GM10847 (cell line): ENCODE results near the gene DAGLA.

ENCODE experiments used
- POLR2A ChIP-seq: IDR thresholded peaks from 2 replicates; pipeline ENCODE4 v1.6.1; 2011; ENCODE audit not compliant: insufficient read length; ENCODE audit errors: extremely low read depth

The DAGLA gene

DNA sequence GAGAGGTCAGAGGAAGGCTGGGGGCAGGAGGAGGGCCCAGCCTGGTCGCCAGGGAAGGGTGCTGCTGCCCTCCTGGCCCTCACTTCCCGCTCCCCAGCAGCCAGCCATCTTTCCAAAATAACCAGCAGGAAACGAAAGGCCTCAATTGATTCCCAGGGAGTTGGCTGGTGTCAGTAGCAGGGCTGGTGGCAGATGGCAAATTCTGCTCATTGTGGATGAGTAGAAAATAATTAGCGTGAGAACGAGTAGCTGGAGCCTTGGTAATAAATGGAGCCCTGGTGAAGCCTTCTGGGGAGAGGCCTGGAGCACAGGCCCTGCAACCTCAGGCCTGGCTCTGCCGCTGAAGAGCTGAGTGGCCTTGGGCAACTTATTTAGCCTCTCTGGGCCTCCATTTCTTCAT, 31.3 kb downstream of the DAGLA start:
- no peak for TF ChIP-seq POLR2A

DNA sequence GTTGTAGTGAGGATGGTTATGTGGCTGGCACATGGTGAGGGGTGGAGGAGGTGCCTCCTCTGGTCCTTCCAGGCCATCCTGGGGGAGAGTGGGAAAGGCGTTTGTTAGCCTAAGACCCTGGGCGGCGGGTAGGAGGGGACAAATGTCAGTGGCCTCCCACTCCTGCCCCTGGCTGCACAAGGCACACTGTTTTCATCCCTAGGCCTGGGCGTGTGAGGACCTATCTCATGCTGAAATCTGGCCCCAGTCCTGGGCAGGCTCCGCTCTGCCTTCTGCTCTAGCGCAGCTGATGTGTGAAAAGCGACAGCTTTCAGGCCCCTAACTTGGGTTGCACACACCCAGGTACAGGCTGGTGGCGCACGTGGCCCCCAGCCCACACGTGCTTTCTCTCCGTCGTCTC, 32.1 kb downstream of the DAGLA start:
- no peak for TF ChIP-seq POLR2A

DNA sequence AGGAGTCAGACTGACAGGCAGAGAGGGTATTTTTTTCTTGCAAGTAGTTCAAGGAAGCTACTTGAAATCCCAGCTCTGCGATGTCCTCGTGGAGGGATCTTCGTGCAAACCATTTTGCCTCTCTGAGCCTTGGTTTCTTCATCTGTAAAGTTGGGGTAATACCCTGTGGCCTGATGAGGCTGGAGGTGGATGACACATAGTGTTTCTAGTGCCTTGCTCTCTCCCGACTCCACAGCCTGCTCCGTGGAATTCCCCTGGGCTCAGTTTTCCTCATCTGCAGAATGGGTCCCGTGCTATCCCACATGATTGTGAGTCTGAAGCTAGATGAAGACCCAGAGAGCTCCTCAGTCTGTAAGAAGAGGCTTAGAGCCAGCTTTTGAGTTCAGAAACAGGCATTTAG, 32.7 kb downstream of the DAGLA start:
- TF ChIP-seq POLR2A = no peak

DNA sequence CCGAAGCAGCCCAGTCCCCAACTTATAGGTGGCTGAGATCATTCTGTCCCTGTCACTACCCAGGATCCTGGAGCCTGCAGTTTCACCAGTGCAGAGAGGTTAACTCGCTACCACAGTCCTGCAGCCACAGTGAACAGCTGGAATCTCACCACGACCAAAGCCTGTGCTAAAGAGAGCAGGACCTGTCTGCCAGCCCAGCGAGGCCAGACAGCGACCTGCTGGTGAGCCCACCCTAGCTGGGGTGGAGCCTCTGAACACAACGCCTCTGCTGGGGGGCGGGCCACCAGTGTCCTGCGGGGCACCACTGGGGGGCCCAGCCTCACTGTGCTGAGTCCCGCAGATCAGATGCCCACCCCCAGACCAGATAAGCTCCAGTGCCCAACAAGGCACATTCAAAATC, 33.3 kb downstream of the DAGLA start:
- TF ChIP-seq POLR2A = no peak

DNA sequence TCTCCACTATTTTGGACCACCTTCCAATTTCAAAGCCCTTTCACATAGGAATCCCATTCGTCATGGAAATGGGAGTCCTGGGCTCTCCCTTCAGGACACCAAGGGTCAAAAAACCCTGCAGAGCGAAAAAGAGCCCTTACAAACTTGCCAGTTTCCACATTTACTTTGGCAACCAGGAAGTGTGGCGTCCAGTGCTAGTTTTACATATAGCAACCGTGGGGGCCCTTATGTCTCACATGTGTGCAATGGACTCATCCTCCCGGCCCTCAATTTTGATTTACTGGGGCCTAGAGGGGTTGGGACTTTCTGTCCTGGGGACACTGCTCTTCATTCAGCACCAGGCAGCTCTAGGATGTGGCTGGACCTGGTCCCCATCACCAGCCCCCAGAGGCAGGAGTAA, 33.7 kb downstream of the DAGLA start:
- TF ChIP-seq POLR2A = no peak

DNA sequence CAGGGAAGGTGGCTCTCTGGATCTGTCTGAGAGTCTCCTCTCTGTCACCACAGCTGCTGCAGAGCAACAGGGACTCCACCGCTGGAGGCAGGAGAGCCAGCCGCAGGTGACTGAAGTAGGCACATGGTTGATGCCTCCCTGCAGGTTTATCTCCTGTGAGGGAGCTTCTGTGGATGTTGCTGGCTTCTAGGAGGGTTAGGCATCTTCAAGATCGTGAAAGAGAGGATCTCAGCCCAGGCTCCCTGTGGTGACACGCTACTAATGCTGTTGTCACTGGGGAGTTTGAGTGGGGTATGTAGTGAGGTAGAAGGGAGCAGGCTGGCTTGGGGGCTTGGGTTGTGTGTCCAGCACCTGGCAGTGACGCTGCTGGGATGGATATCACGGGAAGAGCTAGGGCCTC, 34.1 kb downstream of the DAGLA start:
- no peak for TF ChIP-seq POLR2A

DNA sequence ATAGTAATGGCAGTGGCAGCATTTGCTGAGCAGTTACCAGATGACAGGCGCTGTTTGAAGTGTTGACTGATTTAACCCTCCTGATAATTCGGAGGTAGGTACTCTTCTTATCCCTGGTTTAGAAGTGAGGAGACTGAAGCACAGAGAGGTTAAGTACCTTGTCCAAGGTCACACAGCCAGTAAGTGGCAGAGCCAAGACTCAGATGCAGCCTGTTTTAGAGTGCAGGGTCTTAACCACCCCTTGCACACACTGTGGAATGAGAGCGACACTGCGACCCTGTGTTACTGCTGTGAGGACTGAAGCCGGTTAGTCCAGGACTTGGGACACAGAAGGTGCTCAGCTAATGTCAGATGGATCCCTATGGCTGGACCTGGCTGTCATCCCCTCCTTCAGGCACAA, 34.7 kb downstream of the DAGLA start:
- TF ChIP-seq POLR2A = no peak

DNA sequence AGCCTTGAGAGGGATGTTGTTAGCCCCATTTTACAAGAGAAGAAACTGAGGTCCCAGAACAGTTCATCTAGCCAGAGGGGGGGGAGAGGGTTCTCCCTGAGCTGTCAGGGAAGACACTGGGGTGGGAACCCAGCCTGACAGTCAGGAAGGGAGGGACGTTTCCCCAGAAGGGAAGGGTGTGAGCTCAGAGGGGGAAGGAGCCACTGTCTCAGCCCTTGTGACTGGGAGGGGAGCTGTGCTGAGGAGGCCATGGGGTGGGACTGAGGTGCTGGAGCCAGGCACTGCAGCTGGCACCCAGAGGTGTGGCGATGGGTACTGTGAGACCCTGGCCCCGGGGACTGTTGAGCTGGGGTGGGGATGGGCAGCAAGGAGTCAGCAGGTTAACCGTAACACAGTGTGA, 35.7 kb downstream of the DAGLA start:
- TF ChIP-seq POLR2A = no peak

DNA sequence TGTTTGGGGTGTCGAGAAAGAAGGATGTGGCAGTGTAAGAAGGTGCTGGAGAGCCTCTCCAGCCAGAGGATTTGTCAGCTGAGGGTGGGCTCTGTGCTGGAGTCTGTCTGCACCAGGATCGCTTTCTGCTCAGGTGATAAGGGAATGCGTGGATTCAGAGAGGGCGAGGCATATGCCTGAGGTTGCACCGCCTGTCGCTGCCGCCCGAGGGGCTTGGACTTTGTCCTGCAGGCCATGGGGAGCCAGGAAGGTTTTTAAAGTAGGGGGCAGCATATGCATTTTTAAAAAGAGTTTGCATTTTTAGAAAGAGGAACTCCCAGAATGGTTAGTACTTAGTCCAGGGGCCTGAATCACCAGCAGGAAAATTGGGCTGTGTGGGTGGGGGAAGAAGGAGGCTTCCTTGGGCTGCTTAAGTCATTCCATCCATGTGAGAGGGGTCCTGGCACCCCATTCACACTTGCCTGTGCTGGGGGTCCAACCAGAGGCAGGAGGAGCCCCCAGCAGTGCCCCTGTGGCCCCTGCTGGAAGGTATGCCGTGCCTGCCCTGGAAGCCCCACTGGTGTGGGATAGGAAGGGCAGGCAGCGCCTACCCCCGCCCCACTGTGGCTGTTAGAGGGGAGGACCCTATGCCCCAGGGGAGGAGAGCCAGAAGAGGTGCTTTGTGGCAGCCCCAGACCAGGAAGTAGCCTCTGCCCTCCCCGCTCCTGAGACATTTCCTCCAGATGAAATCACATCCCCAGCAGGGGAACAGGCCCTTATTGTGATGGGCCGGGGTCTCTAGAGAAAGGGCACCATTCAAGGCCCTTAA, 36.5 kb downstream of the DAGLA start:
- no peak for TF ChIP-seq POLR2A

DNA sequence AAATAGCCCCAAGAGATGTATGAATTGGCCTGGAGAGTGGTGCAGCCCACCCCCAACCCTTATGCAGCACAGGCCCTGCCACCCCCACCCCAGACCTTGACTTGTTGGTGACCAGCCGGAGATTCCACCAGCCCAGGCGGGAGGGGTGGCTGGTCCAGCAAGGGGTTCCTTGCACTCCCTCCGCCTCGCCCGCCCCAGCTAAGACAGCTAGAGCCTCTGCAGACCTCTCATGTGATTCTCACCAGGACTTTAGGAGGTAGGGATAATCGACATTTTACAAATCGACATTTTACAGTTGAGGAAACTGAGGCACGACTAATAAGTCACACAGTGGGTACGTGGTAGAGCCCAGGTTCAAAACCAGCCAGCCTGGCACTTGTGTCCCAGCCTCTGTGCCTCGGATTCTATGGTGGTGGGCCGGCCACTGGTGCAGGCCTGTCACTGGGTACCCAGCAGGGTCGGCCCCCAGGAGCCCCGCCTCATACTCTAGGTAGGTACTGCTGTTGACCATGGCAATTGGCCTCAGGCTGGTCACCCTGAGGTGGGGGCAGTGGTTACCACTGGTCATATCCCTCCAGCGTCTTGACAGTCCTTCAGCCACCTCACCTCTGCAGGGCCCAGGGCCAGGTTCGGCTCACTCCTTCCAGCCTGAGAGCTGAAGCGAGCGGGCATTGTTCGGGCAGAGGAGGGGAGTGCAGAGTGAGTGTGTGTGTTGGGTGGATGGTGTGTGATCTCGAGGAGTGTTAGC, 37.3 kb downstream of the DAGLA start:
- TF ChIP-seq POLR2A = no peak

DNA sequence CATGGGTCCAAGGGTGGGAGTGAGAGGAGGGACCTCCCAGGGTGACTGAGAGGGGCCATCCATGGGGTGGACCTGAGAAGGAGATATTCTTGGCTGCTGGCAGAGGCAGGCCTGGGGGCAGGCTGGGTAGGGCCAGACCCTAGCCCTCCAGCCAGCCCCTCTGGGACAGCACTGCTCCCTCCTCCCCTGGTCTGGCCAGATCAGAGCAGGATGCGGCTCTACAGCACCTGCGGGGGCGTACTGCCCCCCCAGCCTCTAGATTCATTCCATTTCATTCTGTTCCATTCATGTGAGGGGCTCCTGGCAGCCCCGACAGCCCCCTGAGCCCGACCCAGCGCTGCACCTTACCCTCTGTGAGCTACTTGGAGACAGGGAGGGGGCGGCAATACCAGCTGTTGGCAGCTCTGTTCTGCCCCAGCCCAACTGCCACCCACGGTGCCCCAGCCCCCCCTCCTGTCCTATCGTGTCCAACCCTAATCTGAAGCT, 37.9 kb downstream of the DAGLA start:
- TF ChIP-seq POLR2A = no peak

DNA sequence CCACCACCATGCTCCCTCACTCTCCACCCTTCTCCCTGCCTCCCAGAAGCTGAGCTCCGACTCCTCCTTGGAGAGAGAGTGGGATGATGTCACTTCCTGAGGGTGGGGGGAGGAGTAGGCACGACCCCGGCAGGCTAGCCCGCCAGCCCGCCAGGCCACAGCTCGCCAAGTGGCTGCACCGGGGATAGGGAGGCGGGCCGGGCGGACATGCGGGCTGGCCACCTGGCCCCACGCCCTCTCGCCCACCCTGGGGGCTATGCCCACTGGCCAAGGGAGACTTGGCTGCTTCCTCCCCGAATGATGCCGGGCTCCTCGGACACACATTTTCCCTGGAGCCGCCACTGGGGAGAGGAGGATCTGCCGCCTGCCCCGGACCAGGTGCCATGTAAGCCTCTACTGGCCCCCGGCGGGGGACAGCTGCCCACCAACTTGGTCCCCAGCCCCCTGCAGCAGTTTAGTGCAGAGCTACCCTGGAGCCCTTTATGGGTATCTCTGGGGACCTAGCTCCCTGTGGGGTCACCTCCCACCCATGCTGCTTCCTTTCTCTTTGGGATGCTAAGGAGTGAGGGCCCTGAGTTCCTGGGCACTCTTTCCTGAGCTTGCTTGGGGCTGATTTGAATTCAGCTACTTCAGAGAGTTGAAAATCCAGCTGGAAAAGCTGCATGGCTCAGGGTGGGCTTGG, 38.6 kb downstream of the DAGLA start:
- TF ChIP-seq POLR2A = no peak

DNA sequence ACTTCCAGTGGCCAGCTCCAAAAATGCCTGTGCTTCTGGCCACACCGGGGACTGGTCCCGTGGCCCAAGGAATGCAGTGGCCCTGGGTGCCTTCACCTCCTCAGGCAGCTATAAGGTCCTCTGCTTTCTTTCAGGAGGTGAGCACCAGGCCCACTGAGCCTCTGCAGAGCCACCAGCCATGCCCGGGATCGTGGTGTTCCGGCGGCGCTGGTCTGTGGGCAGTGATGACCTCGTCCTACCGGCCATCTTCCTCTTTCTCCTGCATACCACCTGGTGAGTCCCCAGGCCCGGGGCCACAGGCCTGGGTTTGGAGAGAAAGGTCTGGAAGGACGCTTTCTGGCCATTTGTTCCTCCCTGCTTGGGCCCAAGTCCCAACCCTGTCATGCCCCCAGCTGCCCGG, 39.8 kb downstream of the DAGLA start:
- TF ChIP-seq POLR2A = no peak

DNA sequence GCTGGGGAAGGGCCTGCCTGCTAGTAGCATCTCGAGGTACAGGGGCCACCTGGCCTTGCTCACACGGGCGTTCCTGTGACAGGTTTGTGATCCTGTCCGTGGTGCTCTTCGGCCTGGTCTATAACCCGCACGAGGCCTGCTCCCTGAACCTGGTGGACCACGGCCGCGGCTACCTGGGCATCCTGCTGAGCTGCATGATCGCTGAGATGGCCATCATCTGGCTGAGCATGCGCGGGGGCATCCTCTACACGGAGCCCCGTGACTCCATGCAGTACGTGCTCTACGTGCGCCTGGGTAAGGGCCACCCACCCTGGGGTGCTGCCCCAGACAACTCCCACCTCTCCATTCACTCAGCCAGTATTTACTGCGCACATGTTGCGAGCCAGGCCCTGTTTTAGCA, 40.4 kb downstream of the DAGLA start:
- no peak for TF ChIP-seq POLR2A

DNA sequence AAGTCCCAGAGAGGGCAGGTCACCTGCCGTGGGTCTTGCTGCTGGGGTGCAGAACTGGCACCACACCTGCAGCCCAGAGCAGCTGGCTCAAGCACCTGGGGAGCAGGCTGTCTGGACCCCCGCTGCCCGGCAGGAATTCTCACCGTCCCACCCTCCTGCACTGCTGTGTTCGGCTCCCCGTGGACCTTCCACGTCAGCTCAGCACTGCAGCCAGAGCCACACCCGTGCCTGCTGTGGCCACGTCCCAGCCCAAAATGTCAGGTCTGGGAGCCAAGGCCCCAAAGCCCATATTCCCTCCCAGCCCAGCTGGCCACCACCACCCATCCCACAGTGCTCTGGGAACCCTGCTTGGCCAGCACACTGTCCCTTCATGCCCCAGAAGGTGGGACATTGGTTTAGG, 44.2 kb downstream of the DAGLA start:
- TF ChIP-seq POLR2A = no peak

DNA sequence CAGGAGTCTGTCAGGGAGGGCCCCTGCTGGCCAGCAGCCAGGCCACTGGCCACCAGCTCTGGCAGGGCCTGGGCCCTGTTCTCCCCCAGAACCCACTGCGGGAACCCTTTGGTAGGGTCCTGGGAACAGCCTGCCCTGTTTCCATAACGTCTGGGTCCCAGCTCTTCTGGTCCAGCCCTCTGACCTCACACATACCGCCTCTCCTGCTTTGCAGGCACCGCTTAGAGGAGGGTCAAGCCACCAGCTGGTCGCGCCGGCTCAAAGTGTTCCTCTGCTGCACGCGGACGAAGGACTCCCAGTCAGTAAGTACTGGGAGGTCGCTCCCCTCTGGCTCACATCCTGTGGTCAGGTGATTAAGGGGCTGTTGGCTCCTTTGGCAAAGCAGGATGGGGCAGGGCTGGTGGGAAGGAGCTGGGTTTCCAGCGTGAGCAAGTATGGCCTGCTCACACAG, 45.6 kb downstream of the DAGLA start:
- no peak for TF ChIP-seq POLR2A

DNA sequence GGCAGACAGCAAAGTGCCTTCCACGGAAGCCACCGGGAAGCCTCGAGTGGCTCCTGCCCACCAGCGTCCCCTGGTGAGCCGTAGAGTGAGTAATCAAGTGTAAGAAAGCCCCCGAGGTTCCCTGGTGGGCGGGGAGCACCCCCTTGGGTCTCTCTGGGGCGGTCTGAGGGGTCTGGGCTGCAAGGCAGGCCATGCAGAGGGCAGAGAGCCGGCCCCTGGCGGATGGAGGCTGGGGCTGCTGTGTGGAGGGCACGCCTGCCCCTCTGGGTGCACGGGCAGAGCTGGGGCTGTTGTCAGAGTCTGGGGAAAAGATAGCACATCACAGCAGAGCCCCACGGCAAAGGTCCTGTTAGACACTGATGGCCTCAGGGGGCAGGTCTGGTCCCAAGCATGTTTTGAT, 46.6 kb downstream of the DAGLA start:
- no peak for TF ChIP-seq POLR2A

DNA sequence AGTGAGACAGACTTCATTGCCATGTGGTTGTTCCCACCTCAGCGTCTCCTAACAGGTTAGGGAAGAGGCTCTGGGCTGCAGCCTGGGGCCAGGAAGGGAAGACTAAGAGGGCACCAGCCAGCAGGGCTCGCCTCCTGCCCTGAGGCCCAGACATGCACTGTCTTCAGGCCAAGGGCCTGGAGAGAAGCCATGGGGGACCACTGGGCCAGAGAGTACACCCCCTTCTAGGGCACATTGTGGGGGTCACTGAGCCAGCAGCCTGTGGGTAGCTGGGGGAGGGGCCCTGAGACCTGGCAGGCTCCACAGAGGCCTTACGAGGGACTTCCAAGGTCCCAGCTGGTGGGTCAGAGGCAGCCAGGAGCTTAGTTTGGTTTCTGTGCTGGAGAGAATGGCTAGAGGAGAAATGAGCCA, 47.2 kb downstream of the DAGLA start:
- TF ChIP-seq POLR2A = no peak
